NCI-H2196 treated with DMSO at 0.1 percent for 48 hours (cell line): ENCODE measurements around the gene PPP1R8.
A peak's percentile ranks its signal among the peaks of the same experiment; 100 is the strongest.
"Not testable (repeated sequence)": the region's sequence is repeated elsewhere in the genome, so short reads cannot be mapped to it uniquely, and the experiment has no call there.

ENCODE experiments used
- DNase-seq: peaks from one replicate; lab custom pipeline; 2025; ENCODE audit not compliant: unreplicated experiment; lab: John Stamatoyannopoulos, UW

The PPP1R8 gene

DNA sequence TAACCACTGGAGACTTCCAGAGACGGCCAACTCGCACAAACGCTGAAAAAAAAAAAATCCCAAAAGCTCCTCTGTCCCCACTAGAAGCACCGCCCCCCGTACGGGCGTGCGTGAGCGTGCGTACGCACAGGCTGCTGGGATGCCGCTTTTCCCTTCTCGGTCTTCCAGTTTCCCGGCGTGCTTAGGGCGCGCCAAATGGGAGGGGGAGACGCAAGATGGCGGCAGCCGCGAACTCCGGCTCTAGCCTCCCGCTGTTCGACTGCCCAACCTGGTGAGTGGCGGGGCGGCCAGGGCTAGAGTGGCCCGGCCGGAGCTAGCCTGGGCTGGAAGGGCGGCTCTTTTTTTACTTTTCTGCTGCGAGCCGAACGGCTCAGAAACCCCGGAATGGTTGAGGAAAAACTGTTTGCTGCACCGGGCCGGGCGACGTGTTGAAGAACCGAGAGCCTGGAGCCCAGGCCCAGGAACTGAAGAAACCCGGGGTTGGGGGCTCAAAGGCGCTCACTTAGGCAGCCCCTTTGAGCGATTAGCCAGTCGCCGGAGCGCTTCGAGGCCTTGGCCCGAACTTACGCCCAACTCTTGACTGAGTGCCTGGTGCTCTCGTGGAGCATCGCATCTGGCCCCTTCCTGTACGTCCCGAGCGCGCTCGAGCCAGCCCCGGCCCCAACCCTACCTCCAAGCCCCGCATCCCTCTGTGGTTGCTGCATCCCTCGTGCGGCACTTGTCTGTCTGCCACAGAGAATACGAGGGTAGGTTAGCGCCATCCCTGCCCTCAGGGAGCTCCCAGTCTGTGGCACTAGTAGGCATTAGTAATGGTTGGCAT, at the start of gene PPP1R8:
Gene PPP1R8 (plus strand): TSS at position 162 of the 820 bp plus-strand sequence. CDS start 54 bp downstream, at position 216.
- peak; percentile 89 for DNase-seq

DNA sequence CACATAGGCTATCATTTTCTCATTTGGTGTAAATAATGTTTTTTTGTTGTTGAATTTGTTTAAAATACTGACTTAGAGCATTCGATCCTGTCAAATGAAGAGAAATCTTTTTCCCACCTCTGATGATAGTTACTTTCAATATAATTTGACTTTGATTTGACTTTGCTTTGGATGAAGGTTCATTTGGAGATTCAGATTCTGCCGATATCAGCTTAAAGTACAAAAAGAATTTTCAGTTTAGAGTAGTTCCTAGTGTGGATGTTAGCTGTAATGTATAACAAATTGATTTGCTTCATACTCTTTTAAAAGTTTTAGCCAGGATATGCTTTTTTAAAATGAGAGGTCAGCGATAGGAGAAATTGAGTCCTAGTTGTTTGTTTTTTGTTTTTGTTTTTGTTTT, 47.6 kb upstream of the PPP1R8 start:
- no peak for DNase-seq

- no peak for DNase-seq
Measured at GRCh38 chr1:27784700-27785099, 45.9 kb upstream of the PPP1R8 start.

- no peak for DNase-seq
Measured at GRCh38 chr1:27785781-27786455, 44.7 kb upstream of the PPP1R8 start.

DNA sequence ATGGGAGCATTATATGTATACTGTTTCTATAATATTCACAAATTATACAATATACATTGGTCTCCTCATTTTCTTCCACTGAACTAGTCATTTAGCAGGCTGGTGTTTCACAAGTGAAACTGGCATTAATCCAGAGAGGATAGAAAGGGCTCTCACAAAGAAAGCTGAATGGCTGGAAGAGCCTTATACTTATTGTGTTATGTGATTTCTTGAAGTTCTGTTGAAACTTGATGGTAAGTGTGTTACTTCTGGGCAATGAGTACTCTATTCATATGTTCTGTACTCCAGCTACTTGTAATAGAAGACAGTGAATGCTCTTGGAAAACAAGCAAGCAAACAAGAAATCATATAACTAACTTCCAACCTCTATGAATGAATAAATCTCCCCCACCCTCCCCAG, 42.7 kb upstream of the PPP1R8 start:
- no peak for DNase-seq

DNA sequence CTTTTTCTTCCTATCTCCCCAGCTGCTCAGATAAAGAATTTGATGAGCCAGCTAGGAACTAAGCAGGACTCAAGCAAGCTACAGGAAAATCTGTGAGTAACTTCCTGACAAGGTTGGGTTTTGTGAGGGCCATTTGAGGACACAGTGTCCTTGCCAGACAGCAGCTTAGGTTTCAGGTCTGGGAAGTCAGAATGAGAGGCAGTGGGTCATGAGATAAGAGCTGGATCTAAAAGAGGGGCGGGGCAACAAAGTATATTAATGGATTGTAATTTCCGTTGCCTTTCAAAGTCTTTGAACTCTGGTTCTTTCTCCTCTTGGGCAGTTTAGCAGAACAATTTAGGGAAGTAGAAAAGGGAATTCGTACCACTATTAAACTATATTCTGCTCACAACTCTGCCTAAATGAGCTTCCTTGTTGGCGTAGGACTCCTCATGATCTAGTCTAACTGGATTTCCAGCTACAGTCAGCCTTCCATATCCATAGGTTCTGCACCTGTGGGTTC, 41.0 kb upstream of the PPP1R8 start:
- DNase-seq = no peak

- not testable (repeated sequence) for DNase-seq
Measured at GRCh38 chr1:27790270-27790669, 40.3 kb upstream of the PPP1R8 start.

GRCh38 chr1:27795601-27796000, 35.0 kb upstream of the PPP1R8 start:
- DNase-seq = no peak

DNA sequence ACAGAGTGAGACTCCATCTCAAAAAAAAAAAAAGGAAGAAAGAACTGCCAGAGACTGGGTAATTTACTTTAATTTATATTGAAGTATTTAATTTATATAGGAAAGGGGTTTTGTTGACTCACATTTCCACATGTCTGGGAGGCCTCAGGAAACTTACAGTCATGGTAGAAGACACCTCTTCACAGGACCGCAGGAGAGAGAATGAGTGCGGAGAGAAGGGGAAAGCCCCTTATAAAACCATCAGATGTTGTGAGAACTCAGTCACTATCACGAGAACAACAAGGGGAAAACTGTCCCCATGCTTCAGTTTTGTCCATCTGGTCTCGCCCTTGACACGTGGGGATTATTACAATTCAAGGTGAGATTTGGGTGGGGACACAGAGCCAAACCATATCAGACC, 25.8 kb upstream of the PPP1R8 start:
- no peak for DNase-seq

GRCh38 chr1:27806758-27807157, 23.8 kb upstream of the PPP1R8 start:
- no peak for DNase-seq

DNA sequence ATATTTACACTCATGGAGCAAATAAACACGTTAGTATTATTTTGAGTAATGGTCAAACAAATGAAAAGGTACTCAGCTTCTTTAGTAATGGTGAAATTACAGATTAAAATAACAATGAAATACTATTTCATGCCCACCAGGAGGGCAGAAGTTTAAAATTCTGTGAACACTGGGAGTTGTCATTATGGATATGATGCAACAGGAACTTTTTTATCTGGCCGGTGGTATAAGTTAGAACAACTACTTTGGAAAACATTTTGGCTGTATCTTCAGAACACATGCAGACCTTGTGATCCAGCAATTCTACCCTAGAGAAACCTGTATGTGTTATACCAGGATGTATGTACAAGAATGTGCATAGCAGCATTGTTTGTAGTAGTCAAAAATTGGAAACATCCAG, 23.2 kb upstream of the PPP1R8 start:
- no peak for DNase-seq

GRCh38 chr1:27808131-27808530, 22.5 kb upstream of the PPP1R8 start:
- not testable (repeated sequence) for DNase-seq

- no peak for DNase-seq
Measured at GRCh38 chr1:27809883-27810282, 20.7 kb upstream of the PPP1R8 start.

- no peak for DNase-seq
Measured at GRCh38 chr1:27811741-27812500, 18.7 kb upstream of the PPP1R8 start.

DNA sequence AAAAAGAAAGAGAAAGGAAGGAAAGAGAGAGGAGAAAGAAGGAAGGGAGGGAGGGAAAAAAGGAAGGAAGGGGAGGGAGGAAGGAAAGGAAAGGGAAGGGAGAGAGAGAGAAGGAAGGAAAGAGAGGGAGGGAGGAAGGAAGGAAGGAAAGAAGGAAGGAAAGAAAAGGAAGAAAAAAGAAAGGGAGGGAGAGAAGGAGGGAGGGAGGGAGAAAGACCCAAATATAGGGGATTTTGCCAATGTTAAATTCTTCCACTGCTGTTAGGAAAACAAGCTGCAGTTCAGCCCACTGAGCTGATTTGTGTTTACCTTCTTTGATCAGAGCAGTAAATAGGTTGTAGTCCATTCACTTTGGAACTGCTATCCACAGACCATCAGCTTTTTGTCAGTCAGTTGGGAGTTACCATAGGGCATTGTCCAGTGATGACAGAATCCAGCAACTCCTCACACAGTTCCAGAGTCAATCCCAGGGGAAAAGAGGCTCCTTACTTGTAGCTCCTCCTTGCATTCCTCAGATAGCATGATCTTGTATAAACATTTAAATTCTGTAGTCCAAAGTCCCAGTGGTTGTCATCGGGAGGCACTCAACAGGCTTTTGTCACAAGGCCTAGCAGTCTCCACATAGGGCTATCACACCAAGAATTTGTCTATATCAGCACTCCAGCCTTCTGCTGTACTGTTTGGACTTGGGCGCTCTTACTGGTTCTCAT, 13.5 kb upstream of the PPP1R8 start:
- DNase-seq = no peak

- DNase-seq = no peak
Measured at GRCh38 chr1:27821761-27822315, 8.7 kb upstream of the PPP1R8 start.

- DNase-seq = no peak
Measured at GRCh38 chr1:27823784-27824183, 6.8 kb upstream of the PPP1R8 start.

GRCh38 chr1:27824411-27824810, 6.2 kb upstream of the PPP1R8 start:
- no peak for DNase-seq

DNA sequence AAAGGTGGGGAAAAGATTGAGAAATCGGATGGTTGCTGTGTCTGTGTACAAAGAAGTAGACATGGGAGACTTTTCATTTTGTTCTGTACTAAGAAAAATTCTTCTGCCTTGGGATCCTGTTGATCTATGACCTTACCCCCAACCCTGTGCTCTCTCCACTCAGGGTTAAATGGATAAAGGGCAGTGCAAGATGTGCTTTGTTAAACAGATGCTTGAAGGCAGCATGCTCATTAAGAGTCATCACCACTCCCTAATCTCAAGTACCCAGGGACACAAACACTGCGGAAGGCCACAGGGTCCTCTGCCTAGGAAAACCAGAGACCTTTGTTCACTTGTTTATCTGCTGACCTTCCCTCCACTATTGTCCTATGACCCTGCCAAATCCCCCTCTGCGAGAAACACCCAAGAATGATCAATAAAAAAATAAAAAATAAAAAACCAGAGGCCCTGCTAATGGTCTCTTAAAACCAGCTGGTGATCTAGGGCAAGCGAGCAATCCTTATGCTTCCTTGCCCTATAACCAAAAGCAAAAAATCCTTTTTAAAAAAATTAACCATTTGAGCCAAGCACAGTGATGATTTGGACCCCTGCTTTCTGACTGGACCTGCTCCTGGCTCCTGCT, 1.1 kb upstream of the PPP1R8 start:
- not testable (repeated sequence) for DNase-seq
